OCI-LY3 (cell line): ENCODE results near the gene SGSM1.

Experiments
- H2AFZ ChIP-seq: fragments of 200-600, 300-600 bp; shearing (Covaris generic); 2 replicates; pipeline ENCODE4 v1.6.0; 2014; ENCODE audit warnings: antibody characterized with exemption, low read depth, low read length
- H3K27ac ChIP-seq: fragments of 200-600, 300-600 bp; sonication (generic); 2 replicates; pipeline ENCODE4 v1.5.1; 2014; ENCODE audit warnings: mild to moderate bottlenecking, low read length, moderate library complexity, mixed read lengths
- H3K27me3 ChIP-seq: fragments of 200-600, 300-600 bp; sonication (generic); 2 replicates; pipeline ENCODE4 v1.6.1; 2014; ENCODE audit warnings: low read depth, low read length, mixed read lengths
- H3K36me3 ChIP-seq: fragments of 200-600, 300-600 bp; sonication (generic); replicated peaks from 2 replicates; pipeline ENCODE3; 2014; ENCODE audit warnings: low read depth, low read length, mixed read lengths
- H3K4me1 ChIP-seq: fragments of 300-600, 200-600 bp; sonication (generic); 2 replicates; pipeline ENCODE4 v1.6.1; 2014; ENCODE audit warnings: low read length, mixed read lengths
- H3K4me2 ChIP-seq: fragments of 200-600, 300-600 bp; sonication (generic); 2 replicates; pipeline ENCODE4 v1.6.1; 2014; ENCODE audit warnings: low read length, mixed read lengths
- H3K4me3 ChIP-seq: fragments of 300-600, 200-600 bp; sonication (generic); 2 replicates; pipeline ENCODE4 v1.5.1; 2014; ENCODE audit warnings: antibody characterized with exemption, mild to moderate bottlenecking, low read length, moderate library complexity
- H3K79me2 ChIP-seq: fragments of 300-600, 200-600 bp; shearing (Covaris generic); 2 replicates; pipeline ENCODE4 v1.6.1; 2014; ENCODE audit warnings: mild to moderate bottlenecking, low read length, mixed read lengths
- H3K9ac ChIP-seq: fragments of 300-600, 200-600 bp; shearing (Covaris generic); 2 replicates; pipeline ENCODE4 v1.6.0; 2014; ENCODE audit warnings: mild to moderate bottlenecking, low read length, moderate library complexity
- H3K9me3 ChIP-seq: fragments of 200-600, 300-600 bp; shearing (Covaris generic); 2 replicates; pipeline ENCODE4 v1.6.1; 2014; ENCODE audit warnings: low read length, mixed read lengths; ENCODE audit not compliant: insufficient read depth
- H4K20me1 ChIP-seq: fragments of 200-600, 300-600 bp; sonication (generic); 2 replicates; pipeline ENCODE4 v1.6.1; 2016; ENCODE audit warnings: low read length, mixed read lengths; ENCODE audit not compliant: insufficient read depth
- CTCF ChIP-seq: fragments of 200-600, 300-600 bp; sonication (generic); IDR thresholded peaks from 2 replicates; pipeline ENCODE4 v1.5.1; 2014; ENCODE audit warnings: antibody characterized with exemption, low read length, low read depth
- EZH2phosphoT487 ChIP-seq: fragments of 200-600 bp; shearing (Covaris generic); IDR thresholded peaks from 2 replicates; pipeline ENCODE4 v1.6.1; 2018; ENCODE audit warnings: antibody characterized with exemption, mixed run types, low read depth

The SGSM1 gene

GRCh38 chr22:24871611-24872205, 65.7 kb downstream of the SGSM1 start:
- H3K9me3 ChIP-seq: no peaks in the 10 kb centered on the region
- H3K4me1 ChIP-seq: no peaks in the 10 kb centered on the region
- peaks cover 8% of the 10 kb centered on the region; the same call in 1 of the 2 replicates for H4K20me1 ChIP-seq
- H3K4me3 ChIP-seq: no peak overlapping the region
- no peaks in the 10 kb centered on the region for H3K36me3 ChIP-seq
- H3K9ac ChIP-seq: no peak overlapping the region
- H3K27me3 ChIP-seq: peaks cover 23% of the 10 kb centered on the region
- no peaks in the 10 kb centered on the region for H3K79me2 ChIP-seq
- TF ChIP-seq CTCF: no peak
- TF ChIP-seq EZH2phosphoT487: no peak
- no peak overlapping the region for H3K4me2 ChIP-seq
- no peak overlapping the region for H2AFZ ChIP-seq
- H3K27ac ChIP-seq: no peak overlapping the region

GRCh38 chr22:24873226-24873625, 67.2 kb downstream of the SGSM1 start:
- Histone ChIP-seq H4K20me1 (0 out of 2 replicates have a peak, but pooled peaks cover 4% of the 10 kb centered on the region), H3K36me3 (no peaks in the 10 kb centered on the region), H3K9ac (no peak overlapping the region), H3K79me2 (no peaks in the 10 kb centered on the region), H3K4me2 (no peak overlapping the region), H3K9me3 (no peaks in the 10 kb centered on the region), H3K4me3 (no peak overlapping the region), H3K27ac (no peak overlapping the region), H2AFZ (no peak overlapping the region), H3K27me3 (peaks cover 16% of the 10 kb centered on the region), H3K4me1 (no peaks in the 10 kb centered on the region)
- no peak for TF ChIP-seq CTCF
- TF ChIP-seq EZH2phosphoT487: no peak

- H4K20me1 ChIP-seq: 0 out of 2 replicates have a peak, but pooled peaks cover 4% of the 10 kb centered on the region
- no peaks in the 10 kb centered on the region for H3K9me3 ChIP-seq
- no peak overlapping the region for H3K27ac ChIP-seq
- H3K4me2 ChIP-seq: no peak overlapping the region
- no peak for TF ChIP-seq CTCF
- no peak for TF ChIP-seq EZH2phosphoT487
- no peaks in the 10 kb centered on the region for H3K36me3 ChIP-seq
- no peak overlapping the region for H2AFZ ChIP-seq
- no peaks in the 10 kb centered on the region for H3K4me1 ChIP-seq
- H3K9ac ChIP-seq: no peak overlapping the region
- H3K79me2 ChIP-seq: no peaks in the 10 kb centered on the region
- peaks cover 14% of the 10 kb centered on the region; the same call in 1 of the 2 replicates for H3K27me3 ChIP-seq
- H3K4me3 ChIP-seq: no peak overlapping the region
Measured at GRCh38 chr22:24875862-24876506, 70.0 kb downstream of the SGSM1 start.

GRCh38 chr22:24876700-24877099, 70.7 kb downstream of the SGSM1 start:
- H3K36me3 ChIP-seq: no peaks in the 10 kb centered on the region
- H3K79me2 ChIP-seq: no peaks in the 10 kb centered on the region
- no peak overlapping the region for H3K27ac ChIP-seq
- no peaks in the 10 kb centered on the region for H3K4me1 ChIP-seq
- peaks cover 9% of the 10 kb centered on the region; the same call in 1 of the 2 replicates for H3K27me3 ChIP-seq
- no peak overlapping the region for H3K4me2 ChIP-seq
- no peak for TF ChIP-seq EZH2phosphoT487
- no peak for TF ChIP-seq CTCF
- no peak overlapping the region for H3K9ac ChIP-seq
- no peak overlapping the region for H3K4me3 ChIP-seq
- H3K9me3 ChIP-seq: no peaks in the 10 kb centered on the region
- H4K20me1 ChIP-seq: 0 out of 2 replicates have a peak, but pooled peaks cover 4% of the 10 kb centered on the region
- H2AFZ ChIP-seq: no peak overlapping the region
